PC-3 (cell line): ENCODE data around the gene DVL1. TPM values are rescaled to one million over a fixed set of nuclear protein-coding genes. Genes with fewer than 3 reads are reported as not detected.

ENCODE experiments used
- ATAC-seq: fragments of 200-7000 bp; cut with Tn5 transposase; 2 replicates; pipeline ENCODE4 v1.9.1; 2020; ENCODE audit warnings: mild to moderate bottlenecking, moderate library complexity
- BruUV-seq: library from RNA; stranded (reverse); fragments of 400-500 nt; replicated peaks from 2 replicates; lab custom pipeline; 2021; lab: Mats Ljungman, UMichigan
- CTCF ChIA-PET: fragments of 300-600 bp; sonication (Branson Sonifier 250); formaldehyde crosslinking; loops from one replicate; lab custom pipeline; 2022; ENCODE audit warnings: antibody characterized with exemption; lab: Charles Lee
- POLR2A ChIA-PET: fragments of 300-600 bp; sonication (Branson Sonifier 250); formaldehyde crosslinking; loops from one replicate; lab custom pipeline; 2022; ENCODE audit warnings: antibody characterized with exemption; ENCODE audit not compliant: unreplicated experiment; lab: Charles Lee
- DNase-seq: peaks from one replicate; pipeline ENCODE4 v3.0.0-alpha.2; 2015
- H2AFZ ChIP-seq: fragments of 300-600 bp; sonication (generic); 2 replicates; pipeline ENCODE4 v1.6.0; 2016; ENCODE audit warnings: antibody characterized with exemption, low read length
- H3F3A ChIP-seq: fragments of 300-600 bp; sonication (generic); one replicate; pipeline ENCODE4 v1.6.0; 2017; ENCODE audit warnings: antibody characterized with exemption, low read length, control low read depth, mild to moderate bottlenecking; ENCODE audit not compliant: unreplicated experiment
- H3K27ac ChIP-seq: fragments of 300-600 bp; sonication (generic); 2 replicates; pipeline ENCODE4 v1.5.1; 2016; ENCODE audit warnings: mild to moderate bottlenecking, low read length
- H3K27me3 ChIP-seq: fragments of 300-600 bp; sonication (generic); 2 replicates; pipeline ENCODE4 v1.6.1; 2016; ENCODE audit warnings: low read length, mixed read lengths
- H3K36me3 ChIP-seq: fragments of 300-600 bp; sonication (generic); 2 replicates; pipeline ENCODE4 v1.6.1; 2016; ENCODE audit warnings: low read depth, mixed run types, low read length, mixed read lengths
- H3K4me1 ChIP-seq: fragments of 300-600 bp; sonication (generic); 2 replicates; pipeline ENCODE4 v1.5.1; 2016; ENCODE audit warnings: low read length; ENCODE audit not compliant: insufficient read depth
- H3K4me2 ChIP-seq: fragments of 300-600 bp; sonication (generic); 2 replicates; pipeline ENCODE4 v1.6.0; 2016; ENCODE audit warnings: low read length
- H3K4me3 ChIP-seq: fragments of 300-600 bp; sonication (generic); 2 replicates; pipeline ENCODE4 v1.5.1; 2016; ENCODE audit warnings: mild to moderate bottlenecking, low read length, mixed read lengths
- H3K79me2 ChIP-seq: fragments of 300-600 bp; sonication (generic); 2 replicates; pipeline ENCODE4 v1.6.1; 2017; ENCODE audit warnings: low read length, mixed read lengths
- H3K9ac ChIP-seq: fragments of 300-600 bp; sonication (generic); 2 replicates; pipeline ENCODE4 v1.6.0; 2016; ENCODE audit warnings: mild to moderate bottlenecking, low read length
- H3K9me2 ChIP-seq: fragments of 300-600 bp; sonication (generic); replicated peaks from 2 replicates; pipeline ENCODE4 v1.6.1; 2016; ENCODE audit warnings: mixed run types, low read length, mixed read lengths
- H3K9me3 ChIP-seq: fragments of 300-600 bp; sonication (generic); 2 replicates; pipeline ENCODE4 v1.6.1; 2016; ENCODE audit warnings: low read length, mixed read lengths
- H4K20me1 ChIP-seq: fragments of 300-600 bp; sonication (generic); 2 replicates; pipeline ENCODE4 v1.6.1; 2016; ENCODE audit warnings: low read length, mixed read lengths
- CTCF ChIP-seq: fragments of 300-600 bp; sonication (generic); conservative IDR thresholded peaks from 2 replicates; pipeline ENCODE4 v1.5.1; 2017; ENCODE audit warnings: antibody characterized with exemption, low read depth, mild to moderate bottlenecking, low read length
- EZH2 ChIP-seq: fragments of 300-600 bp; sonication (generic); IDR thresholded peaks from one replicate; pipeline ENCODE4 v1.6.1; 2017; ENCODE audit warnings: antibody characterized with exemption, mild to moderate bottlenecking, low read length; ENCODE audit not compliant: unreplicated experiment
- EZH2phosphoT487 ChIP-seq: fragments of 300-600 bp; sonication (generic); IDR thresholded peaks from 2 replicates; pipeline ENCODE4 v1.6.1; 2018; ENCODE audit warnings: mild to moderate bottlenecking, antibody characterized with exemption, low read length, borderline replicate concordance
- intact Hi-C: fragments of 100-400 bp; cut with micrococcal nuclease; formaldehyde crosslinking; loops from 2 replicates; pipeline ENCODE4 v1.9.0; 2023
- total RNA-seq: library from RNA; depleted of rRNA; stranded (reverse); fragments of >200 nt; gene quantifications from 2 replicates; pipeline ENCODE4 v1.2.3, GENCODE V29; 2014

DVL1 gene
- total RNA-seq, 1 experiment from 2014 or later: 626 TPM

- TF ChIP-seq EZH2 (no peak), CTCF (no peak), EZH2phosphoT487 (no peak)
- ATAC-seq: no peak
- no TSS peak for BruUV-seq
- no peaks in the 10 kb centered on the region for H3K9me3 ChIP-seq
- H3K4me1 ChIP-seq: peaks cover 50% of the 10 kb centered on the region
- ChIA-PET POLR2A (no interaction called here), CTCF (no interaction called here)
- no peak overlapping the region for H3K9ac ChIP-seq
- DNase-seq: no peak
- H4K20me1 ChIP-seq: peaks cover 29% of the 10 kb centered on the region
- peaks cover 84% of the 10 kb centered on the region for H3K79me2 ChIP-seq
- H3K9me2 ChIP-seq: no peaks in the 10 kb centered on the region
- H3K4me3 ChIP-seq: no peak overlapping the region
- intact Hi-C loops: no loop called here
- no peak overlapping the region for H3K27ac ChIP-seq
- H3K4me2 ChIP-seq: no peak overlapping the region
- no peak overlapping the region for H2AFZ ChIP-seq
- H3K27me3 ChIP-seq: no peaks in the 10 kb centered on the region
- peaks cover 9% of the 10 kb centered on the region for H3F3A ChIP-seq
- H3K36me3 ChIP-seq: peaks cover 25% of the 10 kb centered on the region; the same call in 1 of the 2 replicates
These were observed 27.7 kb downstream of the DVL1 start for GRCh38 chr1:1321477-1321876.

- Histone ChIP-seq H3F3A (peaks cover 9% of the 10 kb centered on the region), H3K27me3 (no peaks in the 10 kb centered on the region), H3K4me3 (no peak overlapping the region), H4K20me1 (peaks cover 29% of the 10 kb centered on the region), H3K36me3 (peaks cover 27% of the 10 kb centered on the region; the same call in 1 of the 2 replicates), H3K4me2 (no peak overlapping the region), H2AFZ (no peak overlapping the region), H3K9me2 (no peaks in the 10 kb centered on the region), H3K4me1 (peaks cover 44% of the 10 kb centered on the region), H3K27ac (no peak overlapping the region), H3K9ac (no peak overlapping the region), H3K9me3 (no peaks in the 10 kb centered on the region), H3K79me2 (peaks cover 83% of the 10 kb centered on the region)
- ATAC-seq (no peak), DNase-seq (no peak)
- TF ChIP-seq EZH2: no peak
- no peak for TF ChIP-seq CTCF
- CTCF ChIA-PET: no interaction called here
- POLR2A ChIA-PET: no interaction called here
- intact Hi-C loops: no loop called here
- no TSS peak for BruUV-seq
These were observed 28.4 kb downstream of the DVL1 start for GRCh38 chr1:1320666-1321448.

DNA sequence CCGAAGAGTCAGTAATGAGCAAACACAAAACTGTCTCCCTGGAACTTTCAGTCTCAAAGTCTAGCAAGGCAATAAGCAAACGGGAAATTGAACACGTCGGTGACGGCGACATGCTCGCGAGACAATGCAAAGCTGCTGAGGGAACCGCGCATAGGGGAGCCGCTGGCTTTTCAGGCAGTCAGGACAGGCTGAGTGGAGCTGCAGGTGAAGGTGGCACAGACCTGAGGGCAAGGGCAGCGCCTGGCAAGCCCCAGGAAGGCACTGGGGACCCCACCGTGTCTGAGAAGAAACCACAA, 29.6 kb downstream of the DVL1 start:
- Histone ChIP-seq H3K27me3 (no peaks in the 10 kb centered on the region), H3K4me3 (no peak overlapping the region), H3K79me2 (peaks cover 81% of the 10 kb centered on the region), H3K9me3 (no peaks in the 10 kb centered on the region), H3K9ac (no peak overlapping the region), H3F3A (peaks cover 9% of the 10 kb centered on the region), H3K4me1 (peaks cover 40% of the 10 kb centered on the region), H3K9me2 (no peaks in the 10 kb centered on the region), H2AFZ (no peak overlapping the region), H3K27ac (no peak overlapping the region), H4K20me1 (peaks cover 29% of the 10 kb centered on the region), H3K36me3 (peaks cover 32% of the 10 kb centered on the region), H3K4me2 (no peak overlapping the region)
- intact Hi-C loops: no loop called here
- no peak for DNase-seq
- no TSS peak for BruUV-seq
- TF ChIP-seq EZH2: no peak
- TF ChIP-seq CTCF: no peak
- TF ChIP-seq EZH2phosphoT487: no peak
- ChIA-PET CTCF (no interaction called here), POLR2A (no interaction called here)
- no peak for ATAC-seq
